Fibroblast of skin of left quadriceps (primary cell): ENCODE measurements around the gene SPOCK1.

Source experiments
- DNase-seq, 2 experiments: peaks; one replicate each; pipeline ENCODE4 v3.0.0-alpha.2; 2013; ENCODE audit warnings: low read depth in 2 of 2

SPOCK1 gene

GRCh38 chr5:137223324-137224295, 275.5 kb downstream of the SPOCK1 start:
- DNase-seq, result no peak

GRCh38 chr5:137221943-137222342, 277.2 kb downstream of the SPOCK1 start:
- no peak for DNase-seq

- DNase-seq, result peak; percentile 38 to 42
Observed at GRCh38 chr5:137220523-137220927, 278.6 kb downstream of the SPOCK1 start.

GRCh38 chr5:137218896-137219295, 280.2 kb downstream of the SPOCK1 start:
- DNase-seq, result no peak

GRCh38 chr5:137218471-137218870, 280.7 kb downstream of the SPOCK1 start:
- DNase-seq, result no peak

- DNase-seq, result no peak
Observed at GRCh38 chr5:137217599-137218200, 281.4 kb downstream of the SPOCK1 start.

GRCh38 chr5:137216976-137217598, 282.0 kb downstream of the SPOCK1 start:
- DNase-seq, result no peak

GRCh38 chr5:137215780-137216179, 283.3 kb downstream of the SPOCK1 start:
- DNase-seq, result no peak

- no peak for DNase-seq
Observed at GRCh38 chr5:137215261-137215660, 283.9 kb downstream of the SPOCK1 start.

GRCh38 chr5:137214446-137215189, 284.5 kb downstream of the SPOCK1 start:
- no peak for DNase-seq

- DNase-seq, result no peak
Observed at GRCh38 chr5:137212471-137212870, 286.7 kb downstream of the SPOCK1 start.

GRCh38 chr5:137209232-137209809, 289.8 kb downstream of the SPOCK1 start:
- no peak for DNase-seq

- no peak for DNase-seq
Observed at GRCh38 chr5:137207023-137207760, 291.9 kb downstream of the SPOCK1 start.

GRCh38 chr5:137206030-137206715, 293.0 kb downstream of the SPOCK1 start:
- no peak for DNase-seq

- no peak for DNase-seq
Observed at GRCh38 chr5:137205231-137206027, 293.7 kb downstream of the SPOCK1 start.

GRCh38 chr5:137203011-137203632, 296.0 kb downstream of the SPOCK1 start:
- no peak for DNase-seq

- DNase-seq, result peak; percentile 82 to 83
Observed at GRCh38 chr5:137201876-137202275, 297.2 kb downstream of the SPOCK1 start.

GRCh38 chr5:137200906-137201700, 298.0 kb downstream of the SPOCK1 start:
- DNase-seq, result no peak
